Measurements from ENCODE around the gene PLCB3.

DNA sequence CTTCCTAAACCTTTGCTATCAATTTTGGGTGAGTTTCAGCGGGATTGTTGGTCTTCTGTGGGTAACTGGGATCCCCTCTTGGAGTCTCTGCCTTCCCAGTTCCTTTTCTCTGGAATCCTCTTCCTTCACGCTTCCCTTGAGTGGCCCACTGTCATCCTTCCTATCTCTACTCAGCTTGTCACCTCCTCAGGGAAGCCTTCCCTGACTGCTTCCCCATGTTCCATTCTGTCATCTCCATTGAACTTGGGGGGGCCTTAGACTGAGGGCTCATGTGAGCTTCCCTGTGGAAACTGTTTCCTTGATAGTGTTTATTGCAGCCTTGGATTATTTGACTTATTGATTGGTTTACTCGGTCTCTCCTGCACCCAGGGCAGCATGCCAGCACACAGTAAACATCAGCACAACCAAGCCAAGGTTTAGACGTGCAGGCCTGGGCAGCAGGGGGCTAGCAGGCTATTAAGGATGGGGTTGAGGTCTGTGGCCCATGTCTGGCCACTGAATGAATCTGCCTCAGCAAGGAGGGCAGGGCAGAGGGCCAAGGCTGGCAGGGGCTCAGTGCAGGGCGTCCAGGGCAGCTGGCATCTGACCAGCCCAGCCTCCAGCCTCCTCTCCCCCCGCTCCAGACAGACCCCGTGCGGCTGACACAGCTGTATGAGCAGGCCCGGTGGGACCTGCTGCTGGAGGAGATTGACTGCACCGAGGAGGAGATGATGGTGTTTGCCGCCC lies 32.5 kb upstream of the PLCB3 start:
- TF ChIP-seq HOXA5 (CRISPR knock-in tag; IDR thresholded peaks at IDR 0.05), result no peak
- TF ChIP-seq, protein P1, sequence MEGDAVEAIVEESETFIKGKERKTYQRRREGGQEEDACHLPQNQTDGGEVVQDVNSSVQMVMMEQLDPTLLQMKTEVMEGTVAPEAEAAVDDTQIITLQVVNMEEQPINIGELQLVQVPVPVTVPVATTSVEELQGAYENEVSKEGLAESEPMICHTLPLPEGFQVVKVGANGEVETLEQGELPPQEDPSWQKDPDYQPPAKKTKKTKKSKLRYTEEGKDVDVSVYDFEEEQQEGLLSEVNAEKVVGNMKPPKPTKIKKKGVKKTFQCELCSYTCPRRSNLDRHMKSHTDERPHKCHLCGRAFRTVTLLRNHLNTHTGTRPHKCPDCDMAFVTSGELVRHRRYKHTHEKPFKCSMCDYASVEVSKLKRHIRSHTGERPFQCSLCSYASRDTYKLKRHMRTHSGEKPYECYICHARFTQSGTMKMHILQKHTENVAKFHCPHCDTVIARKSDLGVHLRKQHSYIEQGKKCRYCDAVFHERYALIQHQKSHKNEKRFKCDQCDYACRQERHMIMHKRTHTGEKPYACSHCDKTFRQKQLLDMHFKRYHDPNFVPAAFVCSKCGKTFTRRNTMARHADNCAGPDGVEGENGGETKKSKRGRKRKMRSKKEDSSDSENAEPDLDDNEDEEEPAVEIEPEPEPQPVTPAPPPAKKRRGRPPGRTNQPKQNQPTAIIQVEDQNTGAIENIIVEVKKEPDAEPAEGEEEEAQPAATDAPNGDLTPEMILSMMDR (CRISPR knock-in tag; IDR thresholded peaks at IDR 0.05), result no peak; the same call in 1 of the 2 replicates
- TF ChIP-seq MAX (IDR thresholded peaks at IDR 0.05), result no peak
- TF ChIP-seq MIER2 (CRISPR knock-in tag; IDR thresholded peaks at IDR 0.05), result no peak
- no peak for TF ChIP-seq POLR2AphosphoS5 (IDR thresholded peaks at IDR 0.05; ENCODE audit: low read depth, low read length)
- no peak for TF ChIP-seq NFE2 (CRISPR knock-in tag; IDR thresholded peaks at IDR 0.05)
- no peak for TF ChIP-seq ZNF280B (CRISPR knock-in tag; IDR thresholded peaks at IDR 0.05; ENCODE audit: borderline replicate concordance)
- no peak for TF ChIP-seq SUZ12 (IDR thresholded peaks at IDR 0.05; ENCODE audit: low read depth, low read length)
- TF ChIP-seq CCDC6 (CRISPR knock-in tag; IDR thresholded peaks at IDR 0.05), result no peak
